Activated CD4-positive, alpha-beta T cell treated with anti-CD3 and anti-CD28 coated beads, Interleukin-2, amount 50 U/mL, for 24 hours (primary cell): Measurements from ENCODE around the gene ADD2.

Experiments used
- DNase-seq, 2 donors: peaks; one replicate each; pipeline ENCODE4 v3.0.0-alpha.2; 2020; ENCODE audit warnings: low read depth in 1 of 2, low spot score in 1 of 2

The ADD2 gene

GRCh38 chr2:70607121-70607561 is 160.9 kb downstream of the ADD2 start:
- no peak for DNase-seq
